HCT116 (cell line): ENCODE results near the gene MED6.

Source experiments
- EGR1 ChIP-seq: IDR thresholded peaks from 2 replicates; pipeline ENCODE4 v1.6.1; 2012; ENCODE audit warnings: low read depth
- EZH2 ChIP-seq: fragments of 200-600 bp; sonication (generic); IDR thresholded peaks from 2 replicates; pipeline ENCODE4 v1.6.1; 2017; ENCODE audit warnings: antibody characterized with exemption, mixed run types
- EZH2phosphoT487 ChIP-seq: fragments of 200-600 bp; IDR thresholded peaks from 2 replicates; pipeline ENCODE4 v1.6.1; 2018; ENCODE audit warnings: antibody characterized with exemption, borderline replicate concordance
- FOSL1 ChIP-seq: IDR thresholded peaks from 2 replicates; pipeline ENCODE4 v1.6.1; 2012; ENCODE audit warnings: low read depth
- POLR2A ChIP-seq: IDR thresholded peaks from 2 replicates; pipeline ENCODE4 v1.7.0; 2011; ENCODE audit warnings: borderline replicate concordance; ENCODE audit not compliant: insufficient read depth, insufficient read length; ENCODE audit errors: extremely low read depth
- POLR2AphosphoS5 ChIP-seq: IDR thresholded peaks from 2 replicates; pipeline ENCODE4 v1.6.1; 2011; ENCODE audit warnings: mild to moderate bottlenecking, low read depth, low read length, moderate library complexity
- SRF ChIP-seq: IDR thresholded peaks from 2 replicates; pipeline ENCODE4 v1.6.1; 2012; ENCODE audit warnings: low read depth
- TCF7L2 ChIP-seq: IDR thresholded peaks from 2 replicates; pipeline ENCODE4 v1.7.0; 2011; ENCODE audit warnings: borderline replicate concordance, inconsistent platforms; ENCODE audit not compliant: insufficient read depth, insufficient read length; ENCODE audit errors: extremely low read depth
- TF ChIP-seq, protein P1 (sequence below), 3 experiments: fragments of 200-600 bp in 1 of 3; sonication (generic) in 1 of 3; IDR thresholded peaks in 2 of 3; conservative IDR thresholded peaks in 1 of 3; 2 replicates each; pipeline ENCODE4 v1.5.1; 2012 to 2017; ENCODE audit warnings: low read depth in 2 of 3, low read length in 2 of 3, antibody characterized with exemption in 1 of 3, borderline replicate concordance in 1 of 3, control low read depth in 1 of 3, mild to moderate bottlenecking in 1 of 3, mixed read lengths in 1 of 3, mixed run types in 1 of 3, moderate library complexity in 1 of 3; ENCODE audit not compliant: insufficient read depth in 1 of 3
- TF ChIP-seq, protein P2 (sequence below): IDR thresholded peaks from 2 replicates; pipeline ENCODE4 v1.6.1; 2012

DNA sequence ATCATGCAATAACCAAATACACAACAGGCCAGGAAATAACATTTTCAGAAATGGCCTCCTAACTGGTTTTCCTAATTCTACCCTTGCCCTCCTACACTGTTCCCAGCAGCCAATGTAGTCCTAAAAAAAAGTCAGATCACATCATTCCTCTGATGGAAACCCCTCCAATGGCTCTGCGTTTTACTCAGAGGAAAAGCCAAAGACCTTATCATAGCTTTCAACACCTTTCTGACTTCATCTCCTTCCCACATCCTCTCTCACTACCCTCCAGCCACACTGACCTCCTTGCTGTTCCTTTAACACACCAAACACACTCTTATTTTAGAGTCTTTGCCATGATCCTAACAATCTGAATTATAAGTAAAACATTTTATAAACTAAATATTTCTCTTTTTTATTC lies 1.1 kb downstream of the MED6 start:
- TF ChIP-seq, protein P1, sequence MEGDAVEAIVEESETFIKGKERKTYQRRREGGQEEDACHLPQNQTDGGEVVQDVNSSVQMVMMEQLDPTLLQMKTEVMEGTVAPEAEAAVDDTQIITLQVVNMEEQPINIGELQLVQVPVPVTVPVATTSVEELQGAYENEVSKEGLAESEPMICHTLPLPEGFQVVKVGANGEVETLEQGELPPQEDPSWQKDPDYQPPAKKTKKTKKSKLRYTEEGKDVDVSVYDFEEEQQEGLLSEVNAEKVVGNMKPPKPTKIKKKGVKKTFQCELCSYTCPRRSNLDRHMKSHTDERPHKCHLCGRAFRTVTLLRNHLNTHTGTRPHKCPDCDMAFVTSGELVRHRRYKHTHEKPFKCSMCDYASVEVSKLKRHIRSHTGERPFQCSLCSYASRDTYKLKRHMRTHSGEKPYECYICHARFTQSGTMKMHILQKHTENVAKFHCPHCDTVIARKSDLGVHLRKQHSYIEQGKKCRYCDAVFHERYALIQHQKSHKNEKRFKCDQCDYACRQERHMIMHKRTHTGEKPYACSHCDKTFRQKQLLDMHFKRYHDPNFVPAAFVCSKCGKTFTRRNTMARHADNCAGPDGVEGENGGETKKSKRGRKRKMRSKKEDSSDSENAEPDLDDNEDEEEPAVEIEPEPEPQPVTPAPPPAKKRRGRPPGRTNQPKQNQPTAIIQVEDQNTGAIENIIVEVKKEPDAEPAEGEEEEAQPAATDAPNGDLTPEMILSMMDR (IDR thresholded peaks at IDR 0.05 in 2 of 3, conservative IDR thresholded peaks at IDR 0.05 in 1 of 3; ENCODE audit: borderline replicate concordance in 1 of 3, insufficient read depth in 1 of 3, low read depth in 2 of 3, low read length in 2 of 3), result no peak
- TF ChIP-seq TCF7L2 (no peak), EGR1 (no peak), POLR2AphosphoS5 (no peak), EZH2 (no peak), FOSL1 (no peak), POLR2A (no peak), SRF (no peak), EZH2phosphoT487 (no peak)
- TF ChIP-seq, protein P2, sequence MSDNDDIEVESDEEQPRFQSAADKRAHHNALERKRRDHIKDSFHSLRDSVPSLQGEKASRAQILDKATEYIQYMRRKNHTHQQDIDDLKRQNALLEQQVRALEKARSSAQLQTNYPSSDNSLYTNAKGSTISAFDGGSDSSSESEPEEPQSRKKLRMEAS, result no peak
